Measurements from ENCODE around the gene PAPSS2. TPM values are rescaled to one million over a fixed set of nuclear protein-coding genes. Genes with fewer than 3 reads are reported as not detected.
A peak's percentile ranks its signal among the peaks of the same experiment; 100 is the strongest.

PAPSS2 gene
- total RNA-seq, 1 experiment from 2014 or later: 24.5 TPM

- H3K23me2 ChIP-seq (ENCODE audit: insufficient read length, low read depth, low read length, poor library complexity, severe bottlenecking): no peaks in the 10 kb centered on the region
- TF ChIP-seq CTCF (conservative IDR thresholded peaks at IDR 0.05): no peak
- no peak overlapping the region for H2BK5ac ChIP-seq (ENCODE audit: insufficient read length, low read length)
These were observed 40.9 kb upstream of the PAPSS2 start for GRCh38 chr10:87618566-87619423.

More at GRCh38 chr10:87618566-87619423, 40.9 kb upstream of the PAPSS2 start:
- Histone ChIP-seq H2BK20ac (ENCODE audit: low read depth, low read length, poor library complexity, severe bottlenecking) (no peak overlapping the region), H3K27me3 (ENCODE audit: insufficient read depth, low read length) (no peaks in the 10 kb centered on the region; the same call in 1 of the 2 replicates), H3K9me3 (ENCODE audit: control insufficient read depth, low read depth, low read length) (no peaks in the 10 kb centered on the region), H3K4me1 (ENCODE audit: insufficient read depth, low read length) (peaks cover 8% of the 10 kb centered on the region), H3K27ac (ENCODE audit: insufficient read length, low read depth, low read length) (no peak overlapping the region), H3K18ac (ENCODE audit: insufficient read length, low read depth, low read length) (no peak overlapping the region), H3K79me1 (ENCODE audit: insufficient read depth, low read depth, low read length, poor library complexity, severe bottlenecking) (no peaks in the 10 kb centered on the region), H3K9ac (ENCODE audit: extremely low read depth, insufficient read length, low read length) (no peak overlapping the region), H3K4ac (ENCODE audit: low read depth, low read length) (no peak overlapping the region), H3K56ac (ENCODE audit: insufficient read length, low read depth, low read length) (no peak overlapping the region), H2BK120ac (ENCODE audit: low read depth, low read length, poor library complexity, severe bottlenecking) (no peak overlapping the region), H4K5ac (ENCODE audit: insufficient read length, low read depth, low read length) (no peak overlapping the region), H2BK12ac (ENCODE audit: insufficient read length, low read depth, low read length) (no peak overlapping the region), H3T11ph (ENCODE audit: low read length) (no peak overlapping the region), H3K14ac (ENCODE audit: insufficient read depth, low read length) (no peak overlapping the region), H3K79me2 (ENCODE audit: insufficient read depth, low read length) (no peaks in the 10 kb centered on the region), H4K91ac (ENCODE audit: insufficient read length, low read depth, low read length) (no peak overlapping the region), H3K4me2 (ENCODE audit: insufficient read depth, insufficient read length, low read length) (no peak overlapping the region), H4K20me1 (ENCODE audit: control insufficient read depth, insufficient read depth, insufficient read length) (no peaks in the 10 kb centered on the region), H2BK15ac (ENCODE audit: low read depth, low read length) (no peak overlapping the region), H3K23ac (ENCODE audit: insufficient read length, low read depth, low read length) (no peak overlapping the region), H2AK5ac (ENCODE audit: insufficient read length, low read length) (no peak overlapping the region), H4K8ac (replicated peaks; ENCODE audit: insufficient read length, low read depth, low read length) (no peak overlapping the region), H2AFZ (ENCODE audit: low read length) (no peak overlapping the region)
- no peak for DNase-seq
- peaks cover 0 to 3% of the 10 kb centered on the region in 2 experiments; a peak in 1 of 5 replicates for H3K9me3 Mint-ChIP-seq
- H3K27me3 Mint-ChIP-seq (ENCODE audit: low read depth): peaks cover 2% of the 10 kb centered on the region; the same call in 1 of the 2 replicates
- H3K27ac Mint-ChIP-seq: peak overlapping the region in 1 of 3 experiments; percentile 62; a peak in 1 of 7 replicates
- H3K4me1 Mint-ChIP-seq: peaks cover 47 to 51% of the 10 kb centered on the region in 2 experiments
- H3K4me3 Mint-ChIP-seq: no peak overlapping the region
- no CpG with 5 or more reads among the region's 11 CpGs for WGBS (ENCODE audit: extremely low coverage, insufficient read length, low lambda C conversion rate)
- peaks cover 0 to 4% (median 0%) of the 10 kb centered on the region in 3 experiments; a peak in 1 of 7 replicates for H3K36me3 Mint-ChIP-seq (ENCODE audit: insufficient read depth in 1 of 3, low read depth in 3 of 3)

Measured in H9 (cell line).